HG02870 (cell line): ENCODE measurements around the gene SHC1.
A peak's percentile ranks its signal among the peaks of the same experiment; 100 is the strongest.

Experiments
- ATAC-seq: cut with Tn5 transposase; IDR thresholded peaks from one replicate; pipeline ENCODE4 v1.9.1; 2021; ENCODE audit warnings: mild to moderate bottlenecking, moderate library complexity; ENCODE audit not compliant: unreplicated experiment

SHC1 gene

GRCh38 chr1:154974808-154975408, 4.4 kb upstream of the SHC1 start:
- ATAC-seq: peak; percentile 36

GRCh38 chr1:154974102-154974807, 3.7 kb upstream of the SHC1 start, which contains the start of gene CKS1B:
Gene CKS1B (plus strand): TSS chr1:154974681. CDS start chr1:154974746, 65 bp downstream.
- peak; percentile 71 for ATAC-seq

DNA sequence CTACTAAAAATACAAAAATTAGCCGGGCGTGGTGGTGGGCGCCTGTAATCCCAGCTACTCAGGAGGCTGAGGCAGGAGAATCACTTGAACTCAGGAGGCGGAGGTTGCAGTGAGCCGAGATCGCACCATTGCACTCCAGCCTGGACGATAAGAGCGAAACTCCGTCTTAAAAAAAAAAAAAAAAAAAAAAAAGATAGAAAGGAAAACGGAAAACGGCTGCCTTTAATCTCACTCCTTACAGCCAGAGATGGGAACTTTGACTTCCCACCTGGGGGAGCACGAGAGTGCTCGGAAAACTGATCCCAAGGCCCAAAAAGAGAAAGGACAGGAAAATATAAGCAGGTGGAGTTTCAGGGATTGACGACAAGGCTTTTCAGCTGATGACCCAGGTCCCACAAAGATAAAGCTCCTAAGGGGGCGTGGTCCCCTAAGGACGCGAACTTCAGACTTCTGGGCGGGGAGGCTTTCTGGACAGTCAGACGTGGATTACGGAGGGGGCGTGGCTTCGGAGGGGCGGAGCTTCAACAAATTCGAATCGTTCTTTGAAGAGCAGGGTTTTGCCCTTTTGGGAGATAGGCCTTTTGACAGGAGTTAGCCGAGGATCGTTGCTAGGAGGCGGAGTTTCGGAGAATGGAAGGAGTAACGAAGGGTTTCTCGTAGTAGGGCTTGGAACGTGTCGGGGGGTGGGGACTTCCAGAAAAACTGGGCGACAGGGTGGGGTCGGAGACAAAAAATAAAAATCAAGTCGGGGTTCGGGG, 3.0 kb upstream of the SHC1 start:
- peak; percentile 13 for ATAC-seq

DNA sequence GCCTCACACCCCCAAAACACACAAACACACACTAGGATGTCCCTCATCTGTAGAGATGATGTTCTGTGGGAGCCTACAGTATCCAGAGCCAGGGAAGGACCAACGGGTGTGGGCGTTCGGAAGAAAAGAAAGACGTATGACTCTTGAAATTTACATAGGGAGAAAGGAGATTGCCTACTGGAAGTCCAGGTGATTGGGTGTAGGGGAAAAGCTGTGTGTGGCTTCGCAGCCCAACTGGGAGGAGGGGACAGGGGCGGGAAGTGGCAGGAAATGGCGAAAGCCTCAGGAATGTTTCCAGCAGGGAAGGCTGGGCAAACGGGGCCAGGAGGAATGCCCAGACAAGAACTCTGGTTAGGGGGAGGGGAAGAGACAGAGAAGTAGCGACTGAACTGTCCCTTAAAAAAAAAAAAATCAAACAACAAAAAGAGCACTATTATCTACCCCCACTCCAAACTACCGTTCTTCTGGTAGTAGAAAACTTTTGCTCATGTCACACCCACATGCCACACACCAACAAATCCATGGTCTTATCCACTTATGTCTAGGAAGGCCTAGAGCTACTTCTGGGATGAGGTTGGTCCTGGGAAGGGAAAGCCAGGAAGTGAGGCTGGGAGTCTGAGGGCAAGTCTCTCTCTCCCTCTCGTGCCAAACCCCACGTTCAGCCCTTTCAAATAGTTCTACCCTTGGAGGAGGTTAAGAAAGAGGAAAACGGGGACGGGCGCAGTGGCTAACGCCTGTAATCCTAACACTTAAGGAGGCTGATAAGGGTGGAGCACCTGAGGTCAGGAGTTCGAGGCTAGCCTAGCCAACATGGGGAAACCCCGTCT, 2.2 kb upstream of the SHC1 start:
- no peak for ATAC-seq

GRCh38 chr1:154972213-154972516, 1.6 kb upstream of the SHC1 start:
- ATAC-seq: no peak

GRCh38 chr1:154971341-154971998, 923 bp upstream of the SHC1 start:
- no peak for ATAC-seq

DNA sequence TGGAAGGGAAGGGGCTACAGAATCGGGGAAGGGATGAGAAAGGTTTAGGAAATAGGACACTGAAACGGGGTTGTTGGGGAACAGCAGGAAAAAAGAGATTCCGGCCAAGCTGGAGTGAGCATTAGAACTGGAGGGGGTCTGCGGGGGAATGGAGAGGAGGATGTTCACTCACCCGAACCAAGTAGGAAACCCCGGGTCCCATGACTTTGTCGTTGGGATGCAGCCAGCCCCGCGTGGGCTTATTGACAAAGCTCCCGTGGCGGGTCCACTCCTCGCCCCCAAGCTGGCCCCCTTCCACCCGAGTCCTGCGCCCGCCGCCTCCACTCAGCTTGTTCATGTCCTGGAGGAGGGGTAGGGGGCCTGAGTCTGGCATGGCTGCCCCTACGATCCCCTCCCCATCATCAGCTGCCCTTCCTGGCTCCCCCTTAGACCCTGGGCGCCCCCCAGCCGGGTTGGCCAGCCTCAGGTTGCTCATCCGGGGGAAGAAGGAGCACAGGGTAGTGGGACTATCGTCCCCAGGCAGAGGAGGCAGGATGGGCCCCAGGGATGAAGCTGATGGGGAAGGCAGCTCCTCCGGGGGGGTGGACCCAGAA, 591 bp downstream of the SHC1 start:
- no peak for ATAC-seq

GRCh38 chr1:154969246-154969645, 1.3 kb downstream of the SHC1 start:
- ATAC-seq: no peak

DNA sequence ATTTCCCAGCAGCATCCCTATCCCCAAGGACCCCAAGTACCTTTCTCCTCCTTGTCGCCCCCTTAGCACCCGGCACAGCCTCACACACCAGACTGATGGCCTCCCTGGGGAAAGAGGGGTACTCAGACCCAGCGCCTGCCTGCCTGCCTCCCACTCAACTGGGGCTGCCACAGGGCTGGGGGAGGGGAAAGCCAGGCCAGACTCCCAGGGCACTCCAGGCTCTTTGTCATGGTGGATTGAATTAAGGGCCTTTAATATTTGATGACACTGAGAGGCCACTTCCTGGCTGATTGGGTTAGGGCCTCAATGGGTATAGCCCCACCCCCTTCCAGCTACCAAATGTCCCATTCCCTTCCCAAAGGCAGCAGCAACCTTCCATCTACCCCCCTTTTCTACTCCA, 1.8 kb downstream of the SHC1 start:
- no peak for ATAC-seq

- ATAC-seq: no peak
Observed at GRCh38 chr1:154967331-154967950, 3.1 kb downstream of the SHC1 start.

- ATAC-seq: no peak
Observed at GRCh38 chr1:154966111-154966510, 4.4 kb downstream of the SHC1 start.

DNA sequence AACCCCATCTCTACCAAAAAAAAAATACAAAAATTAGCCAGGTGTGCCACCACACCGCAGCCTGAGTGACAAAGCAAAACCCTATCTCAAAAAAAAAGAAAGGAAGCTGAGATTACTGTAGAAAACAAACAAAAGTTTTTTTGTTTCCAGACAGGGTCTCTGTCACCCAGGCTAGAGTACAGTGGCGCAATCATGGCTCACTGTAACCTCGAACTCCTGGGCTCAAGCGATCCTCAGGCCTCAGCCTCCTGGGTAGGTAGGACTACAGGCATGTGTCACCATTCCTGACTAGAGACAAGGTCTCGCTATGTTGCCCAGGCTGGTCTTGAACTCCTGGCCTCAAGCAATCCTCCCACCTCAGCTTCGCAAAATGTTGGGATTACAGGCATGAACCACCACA, 6.2 kb downstream of the SHC1 start:
- ATAC-seq: no peak

DNA sequence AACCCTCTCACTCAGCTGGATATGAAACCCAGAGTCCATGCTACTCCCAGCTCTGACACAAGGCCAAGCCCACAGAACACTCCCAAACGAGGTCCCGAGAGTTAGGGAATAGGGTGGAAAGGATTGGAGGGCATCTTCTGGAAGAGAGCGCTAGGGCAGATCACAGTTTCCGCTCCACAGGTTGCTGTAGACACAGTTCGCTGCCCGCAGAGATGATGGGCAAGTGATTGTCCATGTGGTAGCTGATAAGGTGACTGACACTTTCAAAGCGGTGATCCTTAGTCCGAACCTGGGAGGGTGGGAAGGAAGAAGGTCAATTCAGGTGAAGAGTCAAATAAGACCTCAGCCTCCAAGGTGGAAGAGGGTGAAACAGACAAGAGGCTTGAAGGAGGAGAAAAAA, 6.9 kb downstream of the SHC1 start:
- ATAC-seq: no peak

- no peak for ATAC-seq
Observed at GRCh38 chr1:154962795-154963330, 7.7 kb downstream of the SHC1 start.

- peak; percentile 6 for ATAC-seq
Observed at GRCh38 chr1:154962156-154962749, 8.3 kb downstream of the SHC1 start.

DNA sequence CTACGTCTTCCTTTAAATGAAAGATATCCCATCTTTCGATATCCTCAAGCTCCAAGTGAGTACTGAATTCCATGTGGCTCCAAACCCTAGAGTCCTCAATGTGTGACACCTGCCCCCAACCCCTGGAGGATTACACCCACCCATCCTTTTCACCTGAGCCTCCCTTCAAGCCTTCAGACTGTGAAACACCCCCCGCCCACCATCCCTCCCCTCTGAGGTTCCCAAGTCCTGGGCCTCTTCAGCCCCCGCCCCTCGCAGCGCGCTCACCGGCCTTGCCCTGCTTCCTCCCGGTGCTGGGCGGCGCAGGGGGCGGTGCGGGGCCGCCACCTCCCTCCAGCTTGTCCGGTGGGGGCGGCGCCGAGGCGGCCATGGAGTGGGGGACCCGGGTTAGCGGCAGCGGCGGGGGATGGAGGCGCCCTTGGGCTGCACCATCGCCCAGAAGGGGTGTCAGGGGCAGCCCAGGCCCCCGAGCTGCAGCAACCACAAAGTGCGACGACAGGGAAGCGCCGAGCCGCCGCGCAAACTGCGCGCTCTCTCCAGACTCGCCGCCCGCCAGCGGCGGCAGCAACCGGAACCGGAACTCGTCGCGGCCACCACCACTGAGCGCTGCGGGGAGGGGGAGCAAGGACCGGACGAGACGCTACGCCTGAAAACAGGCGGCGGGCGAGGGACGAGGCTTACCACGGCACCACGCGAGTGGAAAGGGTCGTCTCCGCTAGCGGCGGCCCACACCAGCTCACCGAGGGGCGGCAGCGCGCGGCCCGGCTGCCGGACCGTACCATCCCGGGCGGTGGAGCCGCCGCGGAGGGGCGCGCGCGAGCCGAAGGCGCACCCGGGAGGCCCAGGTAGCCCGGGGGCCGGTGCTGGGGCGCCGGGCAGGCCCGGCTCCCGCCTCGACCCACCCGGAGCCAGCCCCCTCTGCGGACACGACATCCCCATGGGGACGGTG, 9.1 kb downstream of the SHC1 start, which contains the start of gene PYGO2:
Gene PYGO2 (minus strand): TSS at position 576 of the 949 bp plus-strand sequence. CDS start 206 bp downstream, at position 370.
- peak; percentile 65 for ATAC-seq

GRCh38 chr1:154960446-154961136, 10.0 kb downstream of the SHC1 start:
- no peak for ATAC-seq
